Mammary epithelial cell (primary cell): ENCODE data around the gene SOX1.

Experiments used
- CTCF ChIP-seq, 2 donors: IDR thresholded peaks in 1 of 2; conservative IDR thresholded peaks in 1 of 2; 2 replicates each; pipeline ENCODE4 v1.5.1; 2011 to 2012; ENCODE audit warnings: inconsistent platforms in 2 of 2, low read length in 2 of 2, mild to moderate bottlenecking in 2 of 2, control low read depth in 1 of 2, low read depth in 1 of 2; ENCODE audit not compliant: insufficient read depth in 1 of 2; ENCODE audit errors: extremely low read depth in 1 of 2
- EZH2 ChIP-seq: IDR thresholded peaks from 2 replicates; pipeline ENCODE4 v1.6.1; 2012; ENCODE audit warnings: low read length, inconsistent platforms, borderline replicate concordance

- no peak for TF ChIP-seq CTCF (conservative IDR thresholded peaks at IDR 0.05 in 1 of 2, IDR thresholded peaks at IDR 0.05 in 1 of 2; ENCODE audit: extremely low read depth in 1 of 2, insufficient read depth in 1 of 2, low read depth in 1 of 2, low read length in 2 of 2)
- no peak for TF ChIP-seq EZH2
These were observed 9.0 kb upstream of the SOX1 start for GRCh38 chr13:112057736-112058518.
